Adrenal gland (tissue), 19 donors: ENCODE data around the gene SLC24A4. TPM values are rescaled to one million over a fixed set of nuclear protein-coding genes. Genes with fewer than 3 reads are reported as not detected.
A peak's percentile ranks its signal among the peaks of the same experiment; 100 is the strongest.

Experiments used
- DNase-seq, 7 donors: peaks; one replicate each; pipeline ENCODE4 v3.0.0-alpha.2; 2019 to 2020
- H3K27ac ChIP-seq, 5 donors: fragments of 200-600 bp; sonication (generic) in 4 of 5; 1 replicate in 3 of 5; 2 replicates in 2 of 5; pipeline versions ENCODE4 v1.5.1 to v1.8.0; 2016 to 2020; ENCODE audit warnings: mild to moderate bottlenecking in 1 of 5
- H3K27me3 ChIP-seq: fragments of 200-600 bp; 2 replicates; pipeline ENCODE4 v1.8.0; 2021
- H3K36me3 ChIP-seq, 2 donors: fragments of 200-600 bp; replicated peaks in 1 of 2; 1 replicate in 1 of 2; 2 replicates in 1 of 2; pipeline versions ENCODE4 v1.5.1 to v1.8.0; 2018 to 2022
- H3K4me1 ChIP-seq, 2 donors: fragments of 200-600 bp; replicated peaks in 1 of 2; 1 replicate in 1 of 2; 2 replicates in 1 of 2; pipeline versions ENCODE4 v1.5.1 to v1.8.0; 2018 to 2021
- H3K4me3 ChIP-seq, 4 donors: fragments of 200-600 bp; sonication (generic) in 3 of 4; one replicate each; pipeline ENCODE4 v1.5.1; 2016 to 2018
- H3K9me3 ChIP-seq, 3 donors: fragments of 200-600 bp; sonication (generic) in 1 of 3; replicated peaks in 1 of 3; 1 replicate in 2 of 3; 2 replicates in 1 of 3; pipeline versions ENCODE4 v1.5.1 to v1.8.0; 2016 to 2021
- CTCF ChIP-seq, 6 experiments: fragments of 450-650 bp in 4 of 6; fragments of 200-600 bp in 2 of 6; sonication (generic) in 1 of 6; IDR thresholded peaks; 1 replicate in 5 of 6; 2 replicates in 1 of 6; pipeline versions ENCODE4 v1.5.1 to v1.8.0; 2016 to 2021; ENCODE audit warnings: antibody characterized with exemption in 6 of 6, mild to moderate bottlenecking in 2 of 6, moderate library complexity in 1 of 6
- POLR2A ChIP-seq, 2 donors: fragments of 450-650 bp; IDR thresholded peaks; one replicate each; pipeline ENCODE4 v1.6.1; 2017; ENCODE audit warnings: antibody characterized with exemption in 2 of 2, mild to moderate bottlenecking in 2 of 2, moderate library complexity in 1 of 2
- WGBS, 4 donors: extraction: QIAGEN DNeasy Blood & Tissue Kit in 2 of 4; methylation state at CpG; one replicate each; pipeline versions ENCODE4 v1.1.5 to v1.1.7; 2013 to 2017; 5-methylcytosine and 5-hydroxymethylcytosine counted together
- intact Hi-C, 2 donors: fragments of 100-400 bp; cut with DNase I; formaldehyde crosslinking; loops; one replicate each; pipeline versions ENCODE4 v1.14.1 to v1.15.0; 2022 to 2023
- long read RNA-seq, 10 donors: library from polyadenylated mRNA in 3 of 10; unstranded in 2 of 10; stranded (forward) in 1 of 10; transcript quantifications; one replicate each; pipeline ENCODE4 v2.0.0 and lab custom pipeline, GENCODE V29; 2021 to 2026
- polyA plus RNA-seq, 3 donors: library from polyadenylated mRNA; stranded (reverse); fragments of 200-250 nt in 2 of 3; fragments of 350-450 nt in 1 of 3; fragmentation: Illumina TruSeq in 1 of 3; extraction: RNeasy Lipid Tissue Mini Kit (QIAGEN cat#74804) in 1 of 3; gene quantifications; one replicate each; pipeline ENCODE4 v1.2.3, GENCODE V29; 2013 to 2014
- total RNA-seq, 9 donors: library from RNA; depleted of rRNA in 4 of 9; stranded (reverse); fragments of >200 nt in 4 of 9; fragments of 120-200 nt in 1 of 9; fragmentation: NEBNext Ultra II Directional in 1 of 9; extraction: Animal tissue kit (Norgen Biotek cat#: 25700) in 1 of 9; gene quantifications; one replicate each; pipeline versions ENCODE4 v1.1.0 to v1.2.4, GENCODE V29; 2013 to 2023
- donor health status: healthy with polysubstance abuse.
- donor health status: Bipolar disorder and iron deficiency.
- donor health status: DM: yes; HTN: yes; CAD: no.
- donor health status: DM: no; HTN: no; CAD: no.
- donor health status: DM: no; HTN: no; CAD: no.
- donor health status: DM: yes; HTN: yes; CAD: no.

The SLC24A4 gene
- total RNA-seq (1 to 10 TPM in 4 of 9 donors, under 1 TPM in 5; 0.17 to 1.9 (median 0.67) TPM), polyA plus RNA-seq (under 1 TPM; 0.09 to 0.34 (median 0.32) TPM)
- long read RNA-seq, donor 1, result 0 reads
- long read RNA-seq, donor 2, result 0 reads
- long read RNA-seq, donor 3, result 0 reads
- long read RNA-seq, donor 4, partial matches to known transcripts, result 0 of 2 reads
- long read RNA-seq, donor 4, other reads (novel, unspliced or antisense), result 2 of 2 reads
- long read RNA-seq, donor 5, partial matches to known transcripts, result 0 of 2 reads
- long read RNA-seq, donor 5, other reads (novel, unspliced or antisense), result 2 of 2 reads
- long read RNA-seq, donor 6, partial matches to known transcripts, result 0 of 3 reads
- long read RNA-seq, donor 6, other reads (novel, unspliced or antisense), result 3 of 3 reads
- long read RNA-seq, donor 7, result 0 reads
- long read RNA-seq, donor 8, result 0 reads
- long read RNA-seq, donor 9, result 0 reads
- long read RNA-seq, donor 10, result 0 reads

DNA sequence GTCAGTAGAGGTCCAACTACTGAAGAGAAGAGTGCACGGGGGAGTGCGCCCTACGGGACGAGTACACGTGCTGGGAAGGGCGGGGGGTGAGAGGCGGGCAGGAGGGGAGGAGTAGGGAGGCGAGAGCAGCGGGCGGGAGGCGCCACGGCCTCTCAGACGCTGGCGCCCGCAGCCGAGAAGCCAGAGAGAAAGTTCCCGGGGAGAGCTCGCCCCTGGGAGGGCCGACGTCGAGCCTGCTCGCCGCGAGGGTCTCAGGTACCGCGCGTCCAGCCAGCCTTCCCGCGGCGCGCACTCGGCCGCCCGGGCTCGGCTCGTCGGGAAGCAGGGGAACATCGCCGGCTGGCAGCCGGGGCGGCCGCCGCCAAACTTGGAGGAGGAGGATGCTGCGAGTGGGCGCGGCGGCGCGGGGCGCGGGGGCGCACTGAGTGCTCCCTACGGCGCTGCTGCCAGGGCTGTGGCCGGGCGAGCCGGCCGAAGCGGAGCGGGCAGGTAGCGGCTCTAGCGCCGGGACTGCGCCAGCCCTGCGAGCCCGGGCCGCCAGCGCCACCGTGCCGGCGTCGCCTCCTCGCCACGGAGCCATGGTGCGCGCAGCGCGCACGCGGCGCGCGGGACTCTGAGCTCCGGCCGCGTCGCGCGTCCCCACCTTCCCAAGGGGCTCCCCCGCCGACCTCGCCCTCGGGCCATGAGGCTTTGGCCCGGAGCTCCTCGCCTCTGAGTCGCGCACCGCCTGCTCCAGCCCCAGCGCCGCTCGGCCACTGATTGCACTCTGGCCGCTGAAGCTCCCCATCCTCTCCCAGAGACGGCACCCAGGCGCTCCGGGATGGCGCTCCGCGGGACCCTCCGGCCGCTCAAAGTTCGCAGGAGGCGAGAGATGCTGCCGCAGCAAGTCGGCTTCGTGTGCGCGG is at the start of gene SLC24A4:
SLC24A4 (plus strand) TSS at position 155 of the 905 bp plus-strand sequence; CDS start at position 821, 666 bp downstream.
- TF ChIP-seq CTCF (IDR thresholded peaks at IDR 0.05), result no peak
- no peak for TF ChIP-seq POLR2A (IDR thresholded peaks at IDR 0.05)
- Histone ChIP-seq H3K27me3 (peaks cover 47% of the 10 kb centered on the region), H3K4me3 (peak within 1 kb of the TSS in 1 of 4 donors; percentile 43), H3K9me3 (no peaks in the 10 kb centered on the region), H3K27ac (no peak within 1 kb of the TSS), H3K4me1 (no peaks in the 10 kb centered on the region), H3K36me3 (no peaks in the 10 kb centered on the region)
- intact Hi-C loops, result no loop called here
- 1% methylated on average over 32 to 117 of the region's 117 CpGs for WGBS, 4 donors
- peak in 2 of 7 donors; percentile 3 to 17 for DNase-seq

DNA sequence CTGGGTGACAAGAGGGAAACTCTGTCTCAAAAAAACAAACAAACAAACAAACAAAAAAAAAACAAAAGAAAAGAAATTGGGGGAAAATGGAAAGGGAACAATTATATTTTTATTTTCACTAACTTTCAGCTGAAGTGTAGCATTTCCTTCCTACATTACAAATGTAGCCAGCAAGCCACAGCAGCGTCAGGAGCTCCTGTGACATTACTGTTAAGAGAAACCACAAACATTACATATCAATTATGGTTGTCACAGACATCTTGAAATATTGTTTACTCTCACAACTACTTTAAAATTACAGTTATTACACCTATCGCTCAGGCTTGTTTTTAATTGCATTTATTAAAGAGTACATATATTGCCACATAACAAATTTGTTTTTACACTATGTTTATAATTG is 49.8 kb upstream of the SLC24A4 start:
- H3K9me3 ChIP-seq, result no peaks in the 10 kb centered on the region
- intact Hi-C loops, result no loop called here
- no peak for TF ChIP-seq POLR2A (IDR thresholded peaks at IDR 0.05)
- TF ChIP-seq CTCF (IDR thresholded peaks at IDR 0.05), result no peak
- H3K27ac ChIP-seq, result no peak overlapping the region
- H3K36me3 ChIP-seq, result no peaks in the 10 kb centered on the region
- 73 to 79% (median 75%) methylated on average over 2 of the region's 2 CpGs for WGBS, 4 donors
- H3K4me3 ChIP-seq, result no peak overlapping the region
- H3K4me1 ChIP-seq, result no peaks in the 10 kb centered on the region
- H3K27me3 ChIP-seq, result peaks cover 2% of the 10 kb centered on the region
- DNase-seq, result no peak

DNA sequence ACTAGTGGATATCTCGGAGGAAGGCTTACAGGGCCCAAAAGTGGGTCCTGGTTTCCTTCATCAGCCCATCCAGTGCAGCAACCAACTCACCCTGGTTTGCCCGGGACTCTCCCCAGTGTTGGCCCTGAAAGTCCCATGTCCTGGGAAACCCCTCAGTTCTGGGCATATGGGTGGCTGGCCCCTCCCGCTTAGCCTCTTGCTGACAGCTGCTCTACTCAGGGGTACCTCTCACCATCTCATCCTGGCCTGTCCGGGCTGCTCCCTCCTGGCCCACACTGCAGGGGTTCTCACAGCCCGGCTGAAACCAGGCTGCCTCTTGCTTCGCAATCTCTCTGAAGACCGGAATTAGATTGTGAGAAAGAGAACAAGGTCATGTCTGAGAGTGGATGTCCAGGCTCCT is 48.9 kb upstream of the SLC24A4 start:
- TF ChIP-seq POLR2A (IDR thresholded peaks at IDR 0.05) (no peak), CTCF (IDR thresholded peaks at IDR 0.05) (no peak)
- Histone ChIP-seq H3K27me3 (peaks cover 2% of the 10 kb centered on the region), H3K36me3 (no peaks in the 10 kb centered on the region), H3K4me3 (no peak overlapping the region), H3K4me1 (no peaks in the 10 kb centered on the region), H3K27ac (no peak overlapping the region), H3K9me3 (no peaks in the 10 kb centered on the region)
- WGBS, 4 donors, result 72 to 83% (median 75%) methylated on average over 1 to 7 of the region's 7 CpGs
- intact Hi-C loops, result no loop called here
- DNase-seq, result no peak

DNA sequence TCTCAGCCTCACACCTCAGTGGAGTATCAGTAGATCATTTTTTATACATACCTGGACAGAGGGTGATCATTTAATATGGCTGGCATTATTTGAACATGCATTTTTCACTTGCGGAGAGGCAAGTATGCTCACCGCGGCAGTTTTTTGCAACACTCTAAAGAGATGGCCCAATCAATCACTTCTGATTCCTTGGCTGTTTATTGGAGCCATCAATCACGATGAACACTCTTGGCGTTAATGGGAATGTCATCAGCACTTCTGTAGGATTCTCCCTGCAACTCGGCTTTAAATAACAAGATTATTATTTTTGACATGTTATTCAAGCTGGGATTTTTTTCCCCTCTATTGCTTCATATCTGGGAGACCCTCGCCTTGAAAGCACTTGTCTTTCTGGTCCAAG is 46.9 kb upstream of the SLC24A4 start:
- H3K27me3 ChIP-seq, result peaks cover 2% of the 10 kb centered on the region
- H3K4me3 ChIP-seq, result no peak overlapping the region
- WGBS, 4 donors, result 77 to 89% (median 83%) methylated on average over 7 of the region's 7 CpGs
- TF ChIP-seq POLR2A (IDR thresholded peaks at IDR 0.05), result no peak
- TF ChIP-seq CTCF (IDR thresholded peaks at IDR 0.05), result no peak
- no peaks in the 10 kb centered on the region for H3K36me3 ChIP-seq
- no peaks in the 10 kb centered on the region for H3K9me3 ChIP-seq
- H3K4me1 ChIP-seq, result no peaks in the 10 kb centered on the region
- no peak overlapping the region for H3K27ac ChIP-seq
- no peak for DNase-seq
- intact Hi-C loops, result no loop called here
